Measurements from ENCODE around the gene IGSF21. TPM values are rescaled to one million over a fixed set of nuclear protein-coding genes. Genes with fewer than 3 reads are reported as not detected.
"Not testable (repeated sequence)": the region's sequence is repeated elsewhere in the genome, so short reads cannot be mapped to it uniquely, and the experiment has no call there.

Gene IGSF21
- total RNA-seq, 1 donor from 2014 or later: 1.00 TPM

DNA sequence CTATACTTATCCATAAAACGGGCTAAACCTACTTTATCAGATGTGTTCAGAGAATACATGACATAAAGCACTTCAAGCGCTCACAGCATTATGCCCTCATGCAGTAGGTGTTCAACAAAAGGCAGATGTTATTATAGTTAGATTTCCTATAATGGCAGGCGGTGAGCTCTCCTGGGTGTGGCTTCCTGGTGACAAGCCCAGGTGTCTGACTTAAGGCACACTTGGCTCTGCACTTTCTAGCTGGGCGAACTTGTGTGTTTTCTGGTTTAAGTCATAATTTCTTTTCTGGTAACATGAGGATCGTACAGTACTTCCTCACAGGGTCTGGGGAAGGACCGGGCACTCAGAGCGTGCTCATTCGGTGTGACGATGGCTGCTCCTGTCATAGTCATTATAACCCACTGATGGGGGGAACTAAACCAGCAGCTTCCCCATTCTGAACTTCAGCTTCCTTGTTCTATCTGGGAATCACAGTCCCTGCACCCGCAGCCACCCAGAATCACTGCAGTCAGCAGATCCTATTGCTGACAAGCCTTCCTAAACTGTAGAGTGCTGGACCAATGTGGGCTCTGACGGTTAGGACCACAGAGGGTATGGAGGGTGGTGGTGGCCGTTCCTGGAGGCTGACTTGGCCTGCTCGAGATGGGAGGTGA, 52.8 kb downstream of the IGSF21 start:
- intact Hi-C loops (cut with DNase I): no loop called here
- DNase-seq (ENCODE audit: low spot score): peak; percentile 17

- intact Hi-C loops (cut with DNase I): no loop called here
- DNase-seq (ENCODE audit: low spot score): no peak
Measured at GRCh38 chr1:18161690-18162089, 54.1 kb downstream of the IGSF21 start.

DNA sequence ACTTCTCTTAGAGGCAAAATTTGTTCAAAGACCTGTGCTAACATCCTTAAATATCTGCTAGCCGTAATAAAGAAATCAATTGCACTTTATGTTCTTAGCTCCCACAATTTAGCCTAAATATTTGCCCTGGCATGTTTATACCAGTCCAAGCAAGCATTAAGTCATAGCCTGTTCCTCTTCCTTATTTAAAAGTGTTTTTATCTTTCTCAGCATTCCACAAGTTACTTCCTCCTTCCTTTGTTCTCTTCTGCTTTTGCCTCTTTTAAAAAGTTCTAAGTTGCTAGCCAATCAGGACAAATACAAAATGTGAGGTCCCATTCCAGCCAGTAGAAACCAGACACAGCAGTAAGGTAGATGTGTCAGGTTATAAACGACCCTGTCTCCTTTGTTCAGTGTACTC, 58.0 kb downstream of the IGSF21 start:
- intact Hi-C loops (cut with DNase I); DNase-seq (ENCODE audit: low spot score): not testable (repeated sequence)

- intact Hi-C loops (cut with DNase I): no loop called here
- no peak for DNase-seq (ENCODE audit: low spot score)
Measured at GRCh38 chr1:18166341-18166740, 58.7 kb downstream of the IGSF21 start.

GRCh38 chr1:18166929-18167328, 59.3 kb downstream of the IGSF21 start:
- DNase-seq (ENCODE audit: low spot score): no peak
- intact Hi-C loops (cut with DNase I): no loop called here

DNA sequence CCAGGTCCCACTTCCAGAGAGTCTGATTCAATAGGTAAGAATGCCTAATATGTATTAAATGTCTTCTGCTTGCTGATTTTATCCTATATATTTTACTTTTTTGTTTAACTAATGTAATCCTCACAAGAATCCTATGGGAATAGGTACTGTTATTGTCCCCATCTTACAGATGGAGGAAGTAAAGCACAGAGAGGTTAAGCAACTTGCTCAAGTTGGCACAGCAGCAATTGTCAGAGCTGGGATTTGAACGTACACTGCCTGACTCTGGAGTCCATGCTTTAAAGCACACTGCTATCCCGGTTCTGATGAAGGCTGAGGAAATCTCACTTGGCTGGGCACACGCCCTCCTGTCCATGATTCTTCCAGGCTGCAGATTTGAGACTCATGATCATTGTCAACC, 62.8 kb downstream of the IGSF21 start:
- DNase-seq (ENCODE audit: low spot score): no peak
- intact Hi-C loops (cut with DNase I): no loop called here

GRCh38 chr1:18174037-18174436, 66.4 kb downstream of the IGSF21 start:
- intact Hi-C loops (cut with DNase I): no loop called here
- DNase-seq (ENCODE audit: low spot score): no peak

- intact Hi-C loops (cut with DNase I): no loop called here
- no peak for DNase-seq (ENCODE audit: low spot score)
Measured at GRCh38 chr1:18175051-18175450, 67.5 kb downstream of the IGSF21 start.

DNA sequence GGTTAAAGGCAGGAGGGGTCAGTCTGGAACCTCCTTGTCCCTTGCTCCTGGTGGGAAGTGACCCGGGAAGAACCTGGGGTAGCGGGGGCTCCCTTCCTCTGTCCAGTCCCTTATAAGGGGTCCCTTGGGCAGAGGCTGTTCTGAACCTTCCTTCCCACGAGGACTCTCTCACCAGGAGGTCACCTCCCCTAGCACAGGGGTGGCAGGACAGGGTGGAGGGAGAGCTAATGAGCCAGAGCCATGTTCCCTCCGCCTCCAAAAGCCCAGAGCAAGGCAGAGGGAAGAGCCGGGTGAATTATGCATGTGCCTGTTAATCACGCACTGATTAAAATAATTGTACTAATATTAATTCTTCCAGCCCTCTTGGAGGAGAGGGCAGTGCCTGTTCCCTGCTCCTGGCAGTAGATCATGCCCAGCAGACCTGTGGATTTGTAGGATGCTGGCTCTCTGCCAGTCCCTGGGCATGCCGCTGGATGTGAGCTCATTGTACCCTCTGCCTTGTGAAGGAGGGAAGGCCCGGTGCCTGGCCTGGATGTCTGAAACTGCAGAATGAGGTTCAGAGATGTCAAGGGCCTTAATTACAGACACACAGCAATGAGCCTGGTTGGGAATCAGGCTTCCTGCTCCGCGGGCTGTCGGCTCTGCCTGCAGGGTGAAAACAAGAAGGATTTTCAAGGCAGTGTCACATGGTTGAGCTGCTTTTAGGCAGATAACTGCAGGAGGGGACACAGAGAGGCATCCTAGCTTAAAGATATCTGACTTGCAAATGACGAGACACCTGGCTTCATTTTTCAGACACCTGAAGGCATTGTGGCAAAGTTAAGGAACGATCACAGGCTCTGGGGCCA, 68.2 kb downstream of the IGSF21 start:
- intact Hi-C loops (cut with DNase I): no loop called here
- no peak for DNase-seq (ENCODE audit: low spot score)

- intact Hi-C loops (cut with DNase I): no loop called here
Measured at GRCh38 chr1:18176619-18177018, 69.0 kb downstream of the IGSF21 start.

GRCh38 chr1:18178111-18178510, 70.5 kb downstream of the IGSF21 start:
- intact Hi-C loops (cut with DNase I): no loop called here
- no peak for DNase-seq (ENCODE audit: low spot score)

More at GRCh38 chr1:18176619-18177018, 69.0 kb downstream of the IGSF21 start:
- DNase-seq (ENCODE audit: low spot score): no peak

- no peak for DNase-seq (ENCODE audit: low spot score)
- intact Hi-C loops (cut with DNase I): no loop called here
Measured at GRCh38 chr1:18179009-18179408, 71.4 kb downstream of the IGSF21 start.

GRCh38 chr1:18182398-18183160, 75.0 kb downstream of the IGSF21 start:
- no peak for DNase-seq (ENCODE audit: low spot score)
- intact Hi-C loops (cut with DNase I): no loop called here

DNA sequence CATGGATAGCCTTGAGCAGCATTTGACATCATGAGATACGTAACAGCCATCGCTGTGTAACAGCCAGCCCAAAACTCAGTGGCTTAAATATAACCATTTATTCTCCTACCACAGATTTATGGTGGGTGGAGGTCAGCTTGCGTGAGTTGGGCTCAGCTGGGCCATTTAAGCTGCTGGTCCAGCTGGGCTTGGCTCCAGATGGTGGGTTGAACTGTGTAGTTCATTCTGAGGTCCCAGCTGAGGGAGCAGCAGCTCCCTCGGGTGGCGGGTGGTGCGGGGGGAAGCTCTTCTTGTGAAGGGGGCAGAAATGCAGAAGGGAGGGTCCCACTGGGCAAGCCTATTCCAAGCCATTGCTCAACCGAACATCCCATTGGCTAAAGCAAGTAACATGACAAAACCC, 75.9 kb downstream of the IGSF21 start:
- no peak for DNase-seq (ENCODE audit: low spot score)
- intact Hi-C loops (cut with DNase I): no loop called here

GRCh38 chr1:18187054-18187453, 79.5 kb downstream of the IGSF21 start:
- no peak for DNase-seq (ENCODE audit: low spot score)
- intact Hi-C loops (cut with DNase I): no loop called here

- intact Hi-C loops (cut with DNase I): no loop called here
- no peak for DNase-seq (ENCODE audit: low spot score)
Measured at GRCh38 chr1:18188820-18189517, 81.4 kb downstream of the IGSF21 start.

DNA sequence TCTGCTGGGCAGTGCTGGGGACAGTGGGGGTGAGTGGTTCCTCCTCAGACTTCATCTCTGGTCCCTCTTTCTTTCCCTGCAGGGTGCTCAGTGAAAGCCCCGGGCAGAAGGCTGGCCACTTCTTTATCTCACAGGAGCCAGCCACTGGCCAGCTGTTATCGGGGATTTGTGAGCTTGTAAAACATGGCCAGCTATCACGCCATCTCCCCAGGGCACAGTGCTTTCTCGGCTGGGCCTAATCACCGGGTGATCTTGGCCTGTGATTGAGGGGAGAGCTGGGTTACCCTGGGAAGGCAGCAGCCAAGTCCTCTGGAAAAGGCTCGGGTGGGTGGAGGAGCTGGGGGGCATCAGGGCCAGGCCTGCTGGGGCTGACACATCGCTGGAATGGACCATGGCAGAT, 83.0 kb downstream of the IGSF21 start:
- no peak for DNase-seq (ENCODE audit: low spot score)
- intact Hi-C loops (cut with DNase I): no loop called here

DNA sequence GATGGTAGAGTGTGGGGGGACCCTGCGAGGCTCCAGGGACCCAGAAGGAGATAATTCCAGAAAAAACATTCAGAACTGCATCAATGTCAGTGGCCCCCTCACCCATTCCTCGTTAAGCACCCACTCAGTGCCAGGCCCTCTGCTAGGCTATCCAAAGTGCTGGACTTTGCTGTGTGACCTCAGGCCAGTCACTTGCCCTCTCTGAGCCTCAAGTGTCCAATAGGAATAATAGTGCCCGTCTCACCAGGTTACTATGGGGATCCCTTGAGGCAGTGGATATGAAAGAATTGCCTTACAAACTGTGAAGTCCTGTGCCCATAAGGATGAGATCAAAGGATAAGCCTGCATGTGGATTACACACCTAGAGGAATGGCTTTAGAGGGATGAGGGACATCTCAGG, 83.4 kb downstream of the IGSF21 start:
- intact Hi-C loops (cut with DNase I): no loop called here

DNA sequence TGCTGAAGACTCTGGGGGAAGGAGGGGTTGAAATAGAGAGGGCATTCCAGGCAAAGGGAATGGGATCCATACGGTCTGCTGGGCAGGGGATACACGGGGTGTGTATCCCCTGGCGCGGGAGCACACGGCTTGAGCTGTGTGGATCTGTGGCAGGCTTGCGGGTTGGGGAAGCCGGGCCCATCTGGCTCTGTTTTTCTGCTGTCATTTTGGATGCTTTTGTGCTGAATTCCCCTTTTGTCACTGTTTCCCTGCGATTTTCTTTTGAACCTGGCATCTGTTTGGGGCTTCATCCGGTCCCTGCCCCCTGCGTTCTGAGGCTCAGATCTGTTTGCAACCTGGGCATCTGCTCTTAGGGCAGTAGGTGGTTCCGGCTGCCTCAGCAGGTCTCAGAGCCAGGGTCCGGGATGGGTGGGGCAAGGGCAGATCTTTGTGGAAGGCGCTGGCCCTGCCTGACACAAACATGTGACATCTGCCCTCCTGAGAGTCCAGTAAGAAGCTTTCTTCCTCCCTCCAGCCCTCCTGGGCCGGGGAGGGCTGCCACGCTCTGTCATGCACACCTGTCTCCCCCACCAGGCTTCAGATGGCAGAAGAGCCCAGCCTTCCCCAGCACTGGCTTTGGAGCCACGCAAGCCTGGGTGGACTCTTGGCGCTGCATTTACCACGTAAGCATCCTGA, 84.0 kb downstream of the IGSF21 start:
- intact Hi-C loops (cut with DNase I): no loop called here
- DNase-seq (ENCODE audit: low spot score): no peak

More for the DNA sequence above, 83.4 kb downstream of the IGSF21 start:
- no peak for DNase-seq (ENCODE audit: low spot score)

Measured in cardiac septum (tissue), 1 donor.